Stomach (tissue), 4 donors: Measurements from ENCODE around the gene CYP4X1.

ENCODE experiments used
- CTCF ChIP-seq, 7 experiments: fragments of 450-650 bp in 4 of 7; fragments of 200-600 bp in 3 of 7; sonication (generic) in 3 of 7; IDR thresholded peaks; one replicate each; pipeline ENCODE4 v1.5.1; 2016 to 2019; ENCODE audit warnings: antibody characterized with exemption in 7 of 7, control low read depth in 2 of 7, mild to moderate bottlenecking in 1 of 7
- EP300 ChIP-seq: sonication (generic); formaldehyde crosslinking; IDR thresholded peaks from one replicate; pipeline ENCODE4 v1.6.1; 2017; ENCODE audit warnings: antibody characterized with exemption
- POLR2A ChIP-seq, 4 donors: fragments of 450-650 bp; IDR thresholded peaks; one replicate each; pipeline ENCODE4 v1.6.1; 2016; ENCODE audit warnings: antibody characterized with exemption in 4 of 4, control low read depth in 2 of 4, mild to moderate bottlenecking in 1 of 4, moderate library complexity in 1 of 4

DNA sequence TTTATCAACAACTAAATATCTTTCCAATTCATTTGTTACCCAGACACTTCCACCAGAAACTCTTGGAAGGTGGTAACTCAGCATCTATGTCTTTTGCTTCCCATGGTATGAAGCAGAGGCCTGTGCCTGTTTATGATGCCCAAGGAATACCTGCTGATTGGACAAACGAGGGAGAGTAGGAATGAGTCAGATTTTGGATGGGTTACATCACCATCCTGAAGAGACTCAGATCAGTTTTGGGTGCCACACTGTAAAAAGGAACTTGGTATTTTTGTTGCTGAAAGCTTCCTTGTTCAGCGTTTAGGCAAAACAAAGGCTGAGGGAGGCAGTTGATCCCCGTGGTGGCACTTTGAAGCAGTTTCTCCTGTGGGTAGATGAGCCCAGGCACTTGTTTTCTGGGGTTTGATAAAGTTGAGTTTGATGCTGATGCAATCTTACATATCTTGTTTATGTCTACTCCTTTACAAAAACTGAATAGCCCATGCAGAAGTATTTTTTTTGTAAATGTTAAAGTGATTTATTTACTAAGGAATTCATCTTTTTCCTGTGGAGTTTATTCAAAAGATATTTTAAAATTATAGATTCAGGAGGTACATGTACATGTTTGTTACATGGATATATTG is 26.7 kb upstream of the CYP4X1 start:
- TF ChIP-seq CTCF (IDR thresholded peaks at IDR 0.05) (no peak), EP300 (no peak), POLR2A (IDR thresholded peaks at IDR 0.05) (no peak)
